Measurements from ENCODE around the gene MSH3.

The MSH3 gene

DNA sequence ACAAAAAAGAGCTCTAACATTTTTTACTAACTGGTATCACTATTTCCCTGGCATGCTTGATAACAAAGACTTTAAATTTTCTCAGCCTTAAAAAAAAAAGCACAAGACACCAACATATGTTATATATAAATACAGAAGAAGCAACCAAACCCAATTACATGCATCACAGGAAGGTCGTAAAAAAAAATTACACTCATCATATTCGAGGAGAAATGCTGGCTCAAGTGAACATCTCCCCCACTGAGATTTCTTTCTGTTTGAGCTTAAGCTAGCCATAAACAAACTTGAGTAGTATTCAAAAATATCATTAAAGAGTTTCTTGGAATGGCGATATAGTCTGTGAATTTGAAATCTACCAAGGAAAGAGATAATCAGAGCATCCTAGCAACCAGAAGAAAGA, 7.5 kb upstream of the MSH3 start:
- TF ChIP-seq, protein P1, sequence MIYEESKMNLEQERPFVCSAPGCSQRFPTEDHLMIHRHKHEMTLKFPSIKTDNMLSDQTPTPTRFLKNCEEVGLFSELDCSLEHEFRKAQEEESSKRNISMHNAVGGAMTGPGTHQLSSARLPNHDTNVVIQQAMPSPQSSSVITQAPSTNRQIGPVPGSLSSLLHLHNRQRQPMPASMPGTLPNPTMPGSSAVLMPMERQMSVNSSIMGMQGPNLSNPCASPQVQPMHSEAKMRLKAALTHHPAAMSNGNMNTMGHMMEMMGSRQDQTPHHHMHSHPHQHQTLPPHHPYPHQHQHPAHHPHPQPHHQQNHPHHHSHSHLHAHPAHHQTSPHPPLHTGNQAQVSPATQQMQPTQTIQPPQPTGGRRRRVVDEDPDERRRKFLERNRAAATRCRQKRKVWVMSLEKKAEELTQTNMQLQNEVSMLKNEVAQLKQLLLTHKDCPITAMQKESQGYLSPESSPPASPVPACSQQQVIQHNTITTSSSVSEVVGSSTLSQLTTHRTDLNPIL (CRISPR knock-in tag; IDR thresholded peaks at IDR 0.05; ENCODE audit: low read depth), result no peak
- TF ChIP-seq RARB (CRISPR knock-in tag; IDR thresholded peaks at IDR 0.05), result no peak
- TF ChIP-seq ZC3H10 (CRISPR knock-in tag; IDR thresholded peaks at IDR 0.05), result no peak
- TF ChIP-seq ISL1 (CRISPR knock-in tag; IDR thresholded peaks at IDR 0.05), result no peak
- TF ChIP-seq, protein P2, sequence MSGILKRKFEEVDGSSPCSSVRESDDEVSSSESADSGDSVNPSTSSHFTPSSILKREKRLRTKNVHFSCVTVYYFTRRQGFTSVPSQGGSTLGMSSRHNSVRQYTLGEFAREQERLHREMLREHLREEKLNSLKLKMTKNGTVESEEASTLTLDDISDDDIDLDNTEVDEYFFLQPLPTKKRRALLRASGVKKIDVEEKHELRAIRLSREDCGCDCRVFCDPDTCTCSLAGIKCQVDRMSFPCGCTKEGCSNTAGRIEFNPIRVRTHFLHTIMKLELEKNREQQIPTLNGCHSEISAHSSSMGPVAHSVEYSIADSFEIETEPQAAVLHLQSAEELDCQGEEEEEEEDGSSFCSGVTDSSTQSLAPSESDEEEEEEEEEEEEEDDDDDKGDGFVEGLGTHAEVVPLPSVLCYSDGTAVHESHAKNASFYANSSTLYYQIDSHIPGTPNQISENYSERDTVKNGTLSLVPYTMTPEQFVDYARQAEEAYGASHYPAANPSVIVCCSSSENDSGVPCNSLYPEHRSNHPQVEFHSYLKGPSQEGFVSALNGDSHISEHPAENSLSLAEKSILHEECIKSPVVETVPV (CRISPR knock-in tag; IDR thresholded peaks at IDR 0.05), result no peak
- no peak for TF ChIP-seq TOX (CRISPR knock-in tag; IDR thresholded peaks at IDR 0.05; ENCODE audit: borderline replicate concordance)
- no peak for TF ChIP-seq ZNF8 (CRISPR knock-in tag; IDR thresholded peaks at IDR 0.05)
- ATAC-seq, result no peak

DNA sequence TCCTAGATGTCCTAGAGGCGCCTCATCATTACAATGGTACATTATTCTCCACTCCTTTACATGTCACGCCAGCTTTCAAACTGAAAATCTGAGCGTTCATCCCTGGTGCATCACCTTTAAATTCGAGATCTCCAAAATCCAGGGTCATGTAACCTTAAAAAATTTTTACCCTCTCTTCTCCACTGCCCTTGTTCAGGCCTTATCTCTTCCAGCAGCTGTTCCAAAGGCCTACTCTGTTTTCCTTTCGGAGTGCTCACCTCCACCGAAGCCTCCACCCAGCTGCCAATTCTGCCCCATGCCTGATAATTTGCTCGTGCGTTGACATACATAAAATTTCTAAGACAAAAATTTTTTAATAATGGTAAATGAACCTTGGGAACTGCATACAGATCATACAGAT, 950 bp upstream of the MSH3 start:
- TF ChIP-seq, protein P1 (CRISPR knock-in tag; IDR thresholded peaks at IDR 0.05; ENCODE audit: low read depth), result no peak
- no peak for TF ChIP-seq ZC3H10 (CRISPR knock-in tag; IDR thresholded peaks at IDR 0.05)
- TF ChIP-seq, protein P3, sequence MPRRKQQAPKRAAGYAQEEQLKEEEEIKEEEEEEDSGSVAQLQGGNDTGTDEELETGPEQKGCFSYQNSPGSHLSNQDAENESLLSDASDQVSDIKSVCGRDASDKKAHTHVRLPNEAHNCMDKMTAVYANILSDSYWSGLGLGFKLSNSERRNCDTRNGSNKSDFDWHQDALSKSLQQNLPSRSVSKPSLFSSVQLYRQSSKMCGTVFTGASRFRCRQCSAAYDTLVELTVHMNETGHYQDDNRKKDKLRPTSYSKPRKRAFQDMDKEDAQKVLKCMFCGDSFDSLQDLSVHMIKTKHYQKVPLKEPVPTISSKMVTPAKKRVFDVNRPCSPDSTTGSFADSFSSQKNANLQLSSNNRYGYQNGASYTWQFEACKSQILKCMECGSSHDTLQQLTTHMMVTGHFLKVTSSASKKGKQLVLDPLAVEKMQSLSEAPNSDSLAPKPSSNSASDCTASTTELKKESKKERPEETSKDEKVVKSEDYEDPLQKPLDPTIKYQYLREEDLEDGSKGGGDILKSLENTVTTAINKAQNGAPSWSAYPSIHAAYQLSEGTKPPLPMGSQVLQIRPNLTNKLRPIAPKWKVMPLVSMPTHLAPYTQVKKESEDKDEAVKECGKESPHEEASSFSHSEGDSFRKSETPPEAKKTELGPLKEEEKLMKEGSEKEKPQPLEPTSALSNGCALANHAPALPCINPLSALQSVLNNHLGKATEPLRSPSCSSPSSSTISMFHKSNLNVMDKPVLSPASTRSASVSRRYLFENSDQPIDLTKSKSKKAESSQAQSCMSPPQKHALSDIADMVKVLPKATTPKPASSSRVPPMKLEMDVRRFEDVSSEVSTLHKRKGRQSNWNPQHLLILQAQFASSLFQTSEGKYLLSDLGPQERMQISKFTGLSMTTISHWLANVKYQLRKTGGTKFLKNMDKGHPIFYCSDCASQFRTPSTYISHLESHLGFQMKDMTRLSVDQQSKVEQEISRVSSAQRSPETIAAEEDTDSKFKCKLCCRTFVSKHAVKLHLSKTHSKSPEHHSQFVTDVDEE (CRISPR knock-in tag; IDR thresholded peaks at IDR 0.05), result no peak
- TF ChIP-seq, protein P4, sequence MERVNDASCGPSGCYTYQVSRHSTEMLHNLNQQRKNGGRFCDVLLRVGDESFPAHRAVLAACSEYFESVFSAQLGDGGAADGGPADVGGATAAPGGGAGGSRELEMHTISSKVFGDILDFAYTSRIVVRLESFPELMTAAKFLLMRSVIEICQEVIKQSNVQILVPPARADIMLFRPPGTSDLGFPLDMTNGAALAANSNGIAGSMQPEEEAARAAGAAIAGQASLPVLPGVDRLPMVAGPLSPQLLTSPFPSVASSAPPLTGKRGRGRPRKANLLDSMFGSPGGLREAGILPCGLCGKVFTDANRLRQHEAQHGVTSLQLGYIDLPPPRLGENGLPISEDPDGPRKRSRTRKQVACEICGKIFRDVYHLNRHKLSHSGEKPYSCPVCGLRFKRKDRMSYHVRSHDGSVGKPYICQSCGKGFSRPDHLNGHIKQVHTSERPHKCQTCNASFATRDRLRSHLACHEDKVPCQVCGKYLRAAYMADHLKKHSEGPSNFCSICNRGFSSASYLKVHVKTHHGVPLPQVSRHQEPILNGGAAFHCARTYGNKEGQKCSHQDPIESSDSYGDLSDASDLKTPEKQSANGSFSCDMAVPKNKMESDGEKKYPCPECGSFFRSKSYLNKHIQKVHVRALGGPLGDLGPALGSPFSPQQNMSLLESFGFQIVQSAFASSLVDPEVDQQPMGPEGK (CRISPR knock-in tag; IDR thresholded peaks at IDR 0.05; ENCODE audit: borderline replicate concordance), result no peak
- TF ChIP-seq ZNF565 (CRISPR knock-in tag; conservative IDR thresholded peaks at IDR 0.05; ENCODE audit: low read depth), result no peak
- no peak for TF ChIP-seq ZNF70 (CRISPR knock-in tag; IDR thresholded peaks at IDR 0.05)
- no peak for TF ChIP-seq ESRRG (CRISPR knock-in tag; IDR thresholded peaks at IDR 0.05)
- TF ChIP-seq OSR1 (CRISPR knock-in tag; IDR thresholded peaks at IDR 0.05), result no peak
- no peak for TF ChIP-seq ISL1 (CRISPR knock-in tag; IDR thresholded peaks at IDR 0.05)
- no peak for TF ChIP-seq SNAI2 (CRISPR knock-in tag; IDR thresholded peaks at IDR 0.05)
- TF ChIP-seq TOX (CRISPR knock-in tag; IDR thresholded peaks at IDR 0.05; ENCODE audit: borderline replicate concordance), result no peak
- no peak for TF ChIP-seq ZFP3 (CRISPR knock-in tag; IDR thresholded peaks at IDR 0.05)
- TF ChIP-seq, protein P5, sequence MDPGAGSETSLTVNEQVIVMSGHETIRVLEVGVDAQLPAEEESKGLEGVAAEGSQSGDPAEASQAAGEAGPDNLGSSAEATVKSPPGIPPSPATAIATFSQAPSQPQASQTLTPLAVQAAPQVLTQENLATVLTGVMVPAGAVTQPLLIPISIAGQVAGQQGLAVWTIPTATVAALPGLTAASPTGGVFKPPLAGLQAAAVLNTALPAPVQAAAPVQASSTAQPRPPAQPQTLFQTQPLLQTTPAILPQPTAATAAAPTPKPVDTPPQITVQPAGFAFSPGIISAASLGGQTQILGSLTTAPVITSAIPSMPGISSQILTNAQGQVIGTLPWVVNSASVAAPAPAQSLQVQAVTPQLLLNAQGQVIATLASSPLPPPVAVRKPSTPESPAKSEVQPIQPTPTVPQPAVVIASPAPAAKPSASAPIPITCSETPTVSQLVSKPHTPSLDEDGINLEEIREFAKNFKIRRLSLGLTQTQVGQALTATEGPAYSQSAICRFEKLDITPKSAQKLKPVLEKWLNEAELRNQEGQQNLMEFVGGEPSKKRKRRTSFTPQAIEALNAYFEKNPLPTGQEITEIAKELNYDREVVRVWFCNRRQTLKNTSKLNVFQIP (CRISPR knock-in tag; IDR thresholded peaks at IDR 0.05; ENCODE audit: borderline replicate concordance, low read depth), result no peak
- TF ChIP-seq CSDC2 (CRISPR knock-in tag; IDR thresholded peaks at IDR 0.05), result no peak
- TF ChIP-seq BACH2 (CRISPR knock-in tag; IDR thresholded peaks at IDR 0.05; ENCODE audit: borderline replicate concordance), result no peak
- TF ChIP-seq, protein P2 (CRISPR knock-in tag; IDR thresholded peaks at IDR 0.05), result no peak
- TF ChIP-seq RARB (CRISPR knock-in tag; IDR thresholded peaks at IDR 0.05), result no peak
- no peak for TF ChIP-seq ARNTL (CRISPR knock-in tag; IDR thresholded peaks at IDR 0.05; ENCODE audit: borderline replicate concordance, low read depth)
- ATAC-seq, result no peak

Data from SK-N-SH treated with all-trans-retinoic acid at 6 μM for 48 hours (cell line).